GM12875 (cell line): Measurements from ENCODE around the gene DISP3.

ENCODE experiments used
- H3K4me3 ChIP-seq: one replicate; pipeline ENCODE4 v1.5.1; 2011; ENCODE audit warnings: low read depth, low read length, control low read depth
- CTCF ChIP-seq: IDR thresholded peaks from 2 replicates; pipeline ENCODE4 v1.5.1; 2011; ENCODE audit warnings: low read depth, mild to moderate bottlenecking, control low read depth, inconsistent platforms, low read length, moderate library complexity, borderline replicate concordance; ENCODE audit not compliant: insufficient read depth

DISP3 gene

DNA sequence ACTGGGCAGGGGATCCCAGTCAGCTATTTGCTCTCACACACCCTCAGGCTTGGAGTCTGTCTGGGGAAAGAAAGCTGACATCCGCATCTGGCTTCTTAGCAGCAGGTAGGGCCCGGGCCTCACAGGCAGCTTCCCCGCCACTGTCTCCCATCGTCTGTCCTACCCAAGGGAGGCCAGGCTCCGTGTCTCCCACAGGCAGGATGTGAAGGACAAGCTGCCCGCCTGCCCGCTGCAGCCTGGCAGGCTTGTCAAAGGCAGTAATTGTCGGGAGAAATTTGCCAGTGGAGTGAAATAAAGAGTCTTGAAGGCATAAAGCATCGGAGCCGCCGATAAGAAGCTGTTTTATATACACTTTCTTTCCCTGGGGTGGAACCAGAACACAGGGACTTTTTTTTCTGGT lies 44.0 kb upstream of the DISP3 start:
- no peak for TF ChIP-seq CTCF
- H3K4me3 ChIP-seq: no peak overlapping the region

DNA sequence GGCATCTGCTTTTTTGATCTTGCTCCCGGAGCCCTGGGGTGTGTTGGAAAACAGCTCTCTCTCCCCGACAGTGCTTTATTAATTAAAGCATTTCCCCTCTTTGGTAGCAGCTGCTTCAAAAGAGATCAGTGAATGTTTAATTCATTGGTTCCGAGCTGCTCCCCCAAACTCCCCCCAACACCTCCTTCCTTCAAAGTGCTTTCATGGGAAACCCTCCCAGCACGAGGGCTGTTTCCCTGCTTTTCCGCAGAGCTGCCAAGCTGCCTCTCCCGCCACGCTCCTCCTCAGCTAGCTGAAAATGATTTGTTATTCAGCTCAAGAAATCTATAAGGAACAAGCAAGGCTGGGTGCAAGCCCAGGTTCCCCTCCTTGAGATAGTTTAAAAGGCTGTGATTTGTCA lies 40.0 kb upstream of the DISP3 start:
- no peak overlapping the region for H3K4me3 ChIP-seq
- TF ChIP-seq CTCF: no peak

- no peak for TF ChIP-seq CTCF
- H3K4me3 ChIP-seq: no peak overlapping the region
Measured at GRCh38 chr1:11441211-11441952, 37.6 kb upstream of the DISP3 start.

DNA sequence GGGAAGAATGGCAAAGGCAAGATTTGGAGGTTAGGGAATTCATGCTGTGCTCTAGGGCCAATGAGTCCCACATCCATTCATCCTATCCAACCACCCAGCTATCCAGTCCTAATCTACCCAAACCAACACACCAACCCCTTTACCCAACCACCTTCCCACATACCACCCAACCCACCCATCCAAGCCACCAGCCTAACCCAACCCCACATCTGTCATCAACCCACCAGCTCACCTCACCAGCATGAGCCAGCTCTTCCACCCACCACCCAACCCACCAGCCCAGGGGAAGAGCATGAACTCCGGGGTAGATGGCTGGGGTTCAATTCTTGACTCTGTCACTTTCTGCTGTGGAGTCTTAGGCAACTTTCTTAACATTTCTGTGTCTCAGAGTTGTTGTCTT lies 35.9 kb upstream of the DISP3 start:
- H3K4me3 ChIP-seq: no peak overlapping the region
- TF ChIP-seq CTCF: no peak

GRCh38 chr1:11443961-11444658 lies 34.8 kb upstream of the DISP3 start:
- H3K4me3 ChIP-seq: no peak overlapping the region
- no peak for TF ChIP-seq CTCF

- no peak for TF ChIP-seq CTCF
- no peak overlapping the region for H3K4me3 ChIP-seq
Measured at GRCh38 chr1:11444907-11445306, 34.0 kb upstream of the DISP3 start.

DNA sequence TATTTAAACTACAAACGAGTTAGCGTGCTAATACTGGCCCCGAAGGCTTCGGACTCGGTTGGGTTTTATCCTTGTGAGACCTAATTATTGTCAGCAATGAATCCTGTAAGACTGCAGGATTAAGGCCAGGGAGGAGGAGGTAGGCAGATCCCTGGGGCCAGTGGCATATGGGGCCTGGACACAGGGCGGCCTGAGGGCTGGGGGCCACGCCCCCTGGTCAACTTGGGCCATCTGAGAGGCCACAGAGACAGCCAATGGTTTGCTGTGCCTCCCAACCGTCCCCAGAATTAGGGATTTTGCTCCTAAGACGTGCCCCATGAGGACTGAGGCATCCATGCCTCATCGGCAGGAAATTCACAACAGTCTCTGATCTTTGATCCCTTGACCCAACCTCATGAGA lies 31.1 kb upstream of the DISP3 start:
- no peak overlapping the region for H3K4me3 ChIP-seq
- no peak for TF ChIP-seq CTCF
